GM23338 (cell line): Measurements from ENCODE around the gene POLR3K. TPM values are rescaled to one million over a fixed set of nuclear protein-coding genes. Genes with fewer than 3 reads are reported as not detected.

Source experiments
- ATAC-seq: fragments of 200-7000 bp; cut with Tn5 transposase; 3 replicates; pipeline ENCODE4 v1.9.1; 2020
- DNase-seq: peaks from one replicate; pipeline ENCODE4 v3.0.0-alpha.2; 2015; ENCODE audit warnings: low spot score
- H2AFZ ChIP-seq: fragments of 200-600 bp; sonication (generic); 2 replicates; pipeline ENCODE4 v1.8.0; 2016; ENCODE audit warnings: antibody characterized with exemption, mild to moderate bottlenecking, moderate library complexity
- H3F3A ChIP-seq: fragments of 200-600 bp; sonication (generic); replicated peaks from 2 replicates; pipeline ENCODE4 v1.8.0; 2017; ENCODE audit warnings: antibody characterized with exemption, mixed run types, low read depth
- H3K27ac ChIP-seq: fragments of 200-600 bp; sonication (generic); 2 replicates; pipeline ENCODE4 v1.6.1; 2016; ENCODE audit warnings: low read depth
- H3K27me3 ChIP-seq: fragments of 200-600 bp; sonication (generic); 2 replicates; pipeline ENCODE4 v1.8.0; 2016; ENCODE audit warnings: mild to moderate bottlenecking, mixed run types, moderate library complexity; ENCODE audit not compliant: insufficient read depth
- H3K36me3 ChIP-seq: fragments of 200-600 bp; sonication (generic); 2 replicates; pipeline ENCODE4 v1.8.0; 2016; ENCODE audit warnings: mild to moderate bottlenecking; ENCODE audit not compliant: insufficient read depth
- H3K4me1 ChIP-seq: fragments of 200-600 bp; sonication (generic); 2 replicates; pipeline ENCODE4 v1.8.0; 2016; ENCODE audit warnings: mild to moderate bottlenecking, moderate library complexity; ENCODE audit not compliant: insufficient read depth
- H3K4me2 ChIP-seq: fragments of 200-600 bp; sonication (generic); 2 replicates; pipeline ENCODE4 v1.7.1; 2017; ENCODE audit warnings: mixed run types
- H3K4me3 ChIP-seq: fragments of 200-600 bp; sonication (generic); 2 replicates; pipeline ENCODE4 v1.6.1; 2016; ENCODE audit warnings: mixed run types
- H3K79me2 ChIP-seq: fragments of 200-600 bp; sonication (generic); replicated peaks from 2 replicates; pipeline ENCODE4 v1.8.0; 2017; ENCODE audit warnings: mild to moderate bottlenecking; ENCODE audit not compliant: insufficient read depth
- H3K9me2 ChIP-seq: fragments of 200-600 bp; sonication (generic); 2 replicates; pipeline ENCODE4 v1.8.0; 2017; ENCODE audit not compliant: insufficient read depth
- H4K20me1 ChIP-seq: fragments of 200-600 bp; sonication (generic); replicated peaks from 2 replicates; pipeline ENCODE4 v1.8.0; 2017; ENCODE audit warnings: mild to moderate bottlenecking; ENCODE audit not compliant: insufficient read depth
- H3K27ac Mint-ChIP-seq: 2 replicates; pipeline ENCODE4 v1.8.0; 2020; ENCODE audit warnings: inconsistent platforms, mild to moderate bottlenecking, moderate library complexity, mixed read lengths
- H3K27me3 Mint-ChIP-seq: 3 replicates; pipeline ENCODE4 v1.8.0; 2022; ENCODE audit warnings: low read depth, mild to moderate bottlenecking, moderate library complexity, mixed read lengths, inconsistent platforms; ENCODE audit not compliant: insufficient read depth, poor library complexity
- H3K36me3 Mint-ChIP-seq: 3 replicates; pipeline ENCODE4 v1.8.0; 2021; ENCODE audit warnings: low read depth, mild to moderate bottlenecking, inconsistent platforms, moderate library complexity, mixed read lengths
- H3K4me1 Mint-ChIP-seq: 3 replicates; pipeline ENCODE4 v1.8.0; 2020; ENCODE audit warnings: mild to moderate bottlenecking, inconsistent platforms, mixed read lengths
- H3K4me3 Mint-ChIP-seq: 3 replicates; pipeline ENCODE4 v1.8.0; 2021; ENCODE audit warnings: moderate library complexity, mild to moderate bottlenecking, inconsistent platforms, mixed read lengths
- H3K9me3 Mint-ChIP-seq: 3 replicates; pipeline ENCODE4 v1.8.0; 2020; ENCODE audit warnings: moderate library complexity, mild to moderate bottlenecking, inconsistent platforms, mixed read lengths
- CREB1 ChIP-seq: fragments of 250-450 bp; sonication (Bioruptor Pico); IDR thresholded peaks from 2 replicates; pipeline ENCODE4 v1.5.0; 2020; ENCODE audit warnings: low read depth, mild to moderate bottlenecking, moderate library complexity
- CTCF ChIP-seq, 2 experiments: fragments of 200-600 bp in 1 of 2; sonication (generic) in 1 of 2; conservative IDR thresholded peaks; 2 replicates each; pipeline versions ENCODE4 v1.5.1 to v1.6.1; 2016 to 2017; ENCODE audit warnings: antibody characterized with exemption in 2 of 2, low read depth in 2 of 2, mild to moderate bottlenecking in 2 of 2, moderate library complexity in 1 of 2
- EZH2 ChIP-seq: fragments of 200-600 bp; sonication (generic); IDR thresholded peaks from one replicate; pipeline ENCODE4 v1.8.0; 2017; ENCODE audit warnings: antibody characterized with exemption, mild to moderate bottlenecking, low read depth; ENCODE audit not compliant: unreplicated experiment
- EZH2phosphoT487 ChIP-seq: fragments of 200-600 bp; sonication (generic); IDR thresholded peaks from one replicate; pipeline ENCODE4 v1.8.1; 2018; ENCODE audit warnings: antibody characterized with exemption; ENCODE audit not compliant: unreplicated experiment
- JUNB ChIP-seq: IDR thresholded peaks from one replicate; pipeline ENCODE4 v1.6.1; 2016; ENCODE audit warnings: antibody characterized with exemption; ENCODE audit not compliant: unreplicated experiment
- NANOG ChIP-seq: IDR thresholded peaks from 2 replicates; pipeline ENCODE4 v1.6.1; 2016; ENCODE audit warnings: antibody characterized with exemption, borderline replicate concordance
- POLR2AphosphoS5 ChIP-seq: IDR thresholded peaks from 2 replicates; pipeline ENCODE4 v1.6.1; 2016; ENCODE audit warnings: antibody characterized with exemption, low read depth
- REST ChIP-seq: IDR thresholded peaks from one replicate; pipeline ENCODE4 v1.6.1; 2018; ENCODE audit warnings: antibody characterized with exemption; ENCODE audit not compliant: unreplicated experiment
- STAT1 ChIP-seq: IDR thresholded peaks from one replicate; pipeline ENCODE4 v1.6.1; 2016; ENCODE audit warnings: antibody characterized with exemption; ENCODE audit not compliant: unreplicated experiment
- ZNF114 ChIP-seq: fragments of 250-450 bp; sonication (Bioruptor Pico); IDR thresholded peaks from 2 replicates; pipeline ENCODE4 v1.5.0; 2020; ENCODE audit warnings: mild to moderate bottlenecking, moderate library complexity
- ZNF331 ChIP-seq: fragments of 250-450 bp; sonication (Bioruptor Pico); IDR thresholded peaks from 2 replicates; pipeline ENCODE4 v1.5.0; 2020; ENCODE audit warnings: low read depth, mild to moderate bottlenecking, moderate library complexity
- ZNF462 ChIP-seq: fragments of 250-450 bp; sonication (Bioruptor Pico); IDR thresholded peaks from 2 replicates; pipeline ENCODE4 v1.5.0; 2020; ENCODE audit warnings: mild to moderate bottlenecking, moderate library complexity
- polyA plus RNA-seq: library from polyadenylated mRNA; unstranded; fragments of >200 nt; fragmentation: Nextera tagmentation; extraction: Ambion mirVana; gene quantifications from 2 replicates; pipeline ENCODE4 v1.2.1, GENCODE V29; 2016
- total RNA-seq: library from RNA; depleted of rRNA; stranded (reverse); fragments of >200 nt; shearing (Covaris generic); gene quantifications from 2 replicates; pipeline ENCODE4 v1.2.3, GENCODE V29; 2014
- TF ChIP-seq, protein P1 (sequence below): IDR thresholded peaks from 2 replicates; pipeline ENCODE4 v1.6.1; 2016; ENCODE audit warnings: antibody characterized with exemption

Gene POLR3K
- total and polyA plus RNA-seq, 2 experiments from 2014 or later = 17.8 to 58.5 TPM

DNA sequence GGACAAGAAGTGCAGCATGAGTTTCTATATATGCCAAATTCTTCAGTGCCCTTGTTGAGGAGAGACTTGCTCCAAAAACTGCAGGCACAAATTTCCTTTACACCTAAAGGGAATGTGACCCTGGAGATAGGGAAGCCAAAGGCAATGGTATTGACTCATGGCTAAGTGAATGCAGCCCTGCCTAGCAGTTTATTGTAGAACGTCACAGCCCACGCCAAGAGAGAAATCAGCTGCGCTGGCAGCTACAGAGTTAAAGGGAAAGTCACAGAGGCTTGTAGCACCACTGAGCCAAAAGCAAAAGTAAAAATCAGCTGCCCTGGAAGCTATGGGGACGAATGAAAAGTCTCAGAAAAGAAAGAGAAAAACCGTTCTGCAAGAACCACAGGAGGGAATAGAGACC, 10.1 kb downstream of the POLR3K start:
- peaks cover 41% of the 10 kb centered on the region for H3K36me3 ChIP-seq
- Mint-ChIP-seq H3K4me1 (0 out of 3 replicates have a peak, but pooled peaks cover 2% of the 10 kb centered on the region), H3K27me3 (no peaks in the 10 kb centered on the region), H3K9me3 (no peaks in the 10 kb centered on the region), H3K4me3 (no peak overlapping the region), H3K27ac (no peak overlapping the region), H3K36me3 (peaks cover 71% of the 10 kb centered on the region)
- no peaks in the 10 kb centered on the region for H3K9me2 ChIP-seq
- H3K27me3 ChIP-seq = no peaks in the 10 kb centered on the region
- 0 out of 2 replicates have a peak, but pooled peaks cover 11% of the 10 kb centered on the region for H3F3A ChIP-seq
- no peak overlapping the region for H3K27ac ChIP-seq
- H3K79me2 ChIP-seq = peaks cover 11% of the 10 kb centered on the region
- no peaks in the 10 kb centered on the region for H3K4me1 ChIP-seq
- TF ChIP-seq POLR2AphosphoS5 (no peak), ZNF462 (CRISPR knock-in tag) (no peak), NANOG (no peak), JUNB (no peak), REST (no peak), ZNF114 (CRISPR knock-in tag) (no peak), ZNF331 (no peak), EZH2phosphoT487 (no peak), STAT1 (no peak), EZH2 (no peak), CREB1 (no peak), CTCF (conservative IDR thresholded peaks at IDR 0.05; ENCODE audit: low read depth in 2 of 2) (no peak)
- TF ChIP-seq, protein P1, sequence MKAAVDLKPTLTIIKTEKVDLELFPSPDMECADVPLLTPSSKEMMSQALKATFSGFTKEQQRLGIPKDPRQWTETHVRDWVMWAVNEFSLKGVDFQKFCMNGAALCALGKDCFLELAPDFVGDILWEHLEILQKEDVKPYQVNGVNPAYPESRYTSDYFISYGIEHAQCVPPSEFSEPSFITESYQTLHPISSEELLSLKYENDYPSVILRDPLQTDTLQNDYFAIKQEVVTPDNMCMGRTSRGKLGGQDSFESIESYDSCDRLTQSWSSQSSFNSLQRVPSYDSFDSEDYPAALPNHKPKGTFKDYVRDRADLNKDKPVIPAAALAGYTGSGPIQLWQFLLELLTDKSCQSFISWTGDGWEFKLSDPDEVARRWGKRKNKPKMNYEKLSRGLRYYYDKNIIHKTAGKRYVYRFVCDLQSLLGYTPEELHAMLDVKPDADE = no peak
- ATAC-seq (no peak), DNase-seq (no peak)
- no peak overlapping the region for H3K4me3 ChIP-seq
- H2AFZ ChIP-seq = no peak overlapping the region
- peaks cover 9% of the 10 kb centered on the region for H4K20me1 ChIP-seq
- no peak overlapping the region for H3K4me2 ChIP-seq
